Liver (tissue), 9 donors: ENCODE measurements around the gene ARHGEF19. TPM values are rescaled to one million over a fixed set of nuclear protein-coding genes. Genes with fewer than 3 reads are reported as not detected.

Experiments
- DNase-seq: peaks from one replicate; pipeline ENCODE4 v3.0.0-alpha.2; 2017; ENCODE audit warnings: low spot score
- H3K27ac ChIP-seq, 2 donors: one replicate each; pipeline ENCODE4 v1.7.0; 2013; ENCODE audit warnings: inconsistent platforms in 2 of 2, low read length in 2 of 2, control low read depth in 1 of 2, low read depth in 1 of 2, mild to moderate bottlenecking in 1 of 2
- H3K27me3 ChIP-seq, 4 donors: one replicate each; pipeline versions ENCODE4 v1.6.1 to v1.7.0; 2013; ENCODE audit warnings: low read length in 3 of 4, inconsistent platforms in 1 of 4, mild to moderate bottlenecking in 1 of 4, moderate library complexity in 1 of 4; ENCODE audit not compliant: control insufficient read depth in 4 of 4, insufficient read depth in 4 of 4
- H3K36me3 ChIP-seq, 4 donors: one replicate each; pipeline versions ENCODE4 v1.6.1 to v1.7.0; 2013; ENCODE audit warnings: low read length in 3 of 4, mild to moderate bottlenecking in 3 of 4, low read depth in 1 of 4, moderate library complexity in 1 of 4; ENCODE audit not compliant: control insufficient read depth in 4 of 4, insufficient read depth in 3 of 4
- H3K4me1 ChIP-seq, 4 donors: one replicate each; pipeline versions ENCODE4 v1.6.1 to v1.7.0; 2013; ENCODE audit warnings: low read length in 3 of 4, mild to moderate bottlenecking in 3 of 4, moderate library complexity in 1 of 4; ENCODE audit not compliant: control insufficient read depth in 4 of 4, insufficient read depth in 4 of 4
- H3K4me3 ChIP-seq, 3 donors: one replicate each; pipeline versions ENCODE4 v1.6.1 to v1.7.0; 2013; ENCODE audit warnings: low read length in 3 of 3, control low read depth in 1 of 3, low read depth in 1 of 3, mild to moderate bottlenecking in 1 of 3
- H3K9ac ChIP-seq, 2 donors: one replicate each; pipeline ENCODE4 v1.7.0; 2013; ENCODE audit warnings: low read length in 2 of 2, mild to moderate bottlenecking in 2 of 2, moderate library complexity in 2 of 2, control low read depth in 1 of 2, low read depth in 1 of 2
- H3K9me3 ChIP-seq, 4 donors: one replicate each; pipeline versions ENCODE4 v1.6.1 to v1.7.0; 2013; ENCODE audit warnings: low read length in 3 of 4; ENCODE audit not compliant: control insufficient read depth in 4 of 4
- FOXA1 ChIP-seq: IDR thresholded peaks from 2 replicates; pipeline ENCODE4 v1.6.1; 2016; ENCODE audit warnings: antibody characterized with exemption
- FOXA2 ChIP-seq: IDR thresholded peaks from 2 replicates; pipeline ENCODE4 v1.6.1; 2016; ENCODE audit warnings: antibody characterized with exemption
- GABPA ChIP-seq, 2 donors: IDR thresholded peaks in 1 of 2; conservative IDR thresholded peaks in 1 of 2; 2 replicates each; pipeline ENCODE4 v1.6.1; 2016; ENCODE audit warnings: antibody characterized with exemption in 2 of 2, mild to moderate bottlenecking in 1 of 2, moderate library complexity in 1 of 2
- HNF4A ChIP-seq, 2 donors: conservative IDR thresholded peaks; 2 replicates each; pipeline ENCODE4 v1.6.1; 2016; ENCODE audit warnings: antibody characterized with exemption in 2 of 2, mild to moderate bottlenecking in 2 of 2
- HNF4G ChIP-seq: IDR thresholded peaks from 2 replicates; pipeline ENCODE4 v1.6.1; 2016; ENCODE audit warnings: antibody characterized with exemption
- JUND ChIP-seq, 2 donors: IDR thresholded peaks; 2 replicates each; pipeline ENCODE4 v1.6.1; 2016; ENCODE audit warnings: antibody characterized with exemption in 2 of 2
- MAX ChIP-seq: IDR thresholded peaks from 2 replicates; pipeline ENCODE4 v1.6.1; 2016; ENCODE audit warnings: antibody characterized with exemption
- NR2F2 ChIP-seq: IDR thresholded peaks from 2 replicates; pipeline ENCODE4 v1.6.1; 2016; ENCODE audit warnings: antibody characterized with exemption
- RAD21 ChIP-seq, 2 donors: IDR thresholded peaks; 2 replicates each; pipeline ENCODE4 v1.6.1; 2016; ENCODE audit warnings: antibody characterized with exemption in 2 of 2, mild to moderate bottlenecking in 2 of 2
- REST ChIP-seq: IDR thresholded peaks from 2 replicates; pipeline ENCODE4 v1.6.1; 2016; ENCODE audit warnings: antibody characterized with exemption, mild to moderate bottlenecking
- RXRA ChIP-seq, 2 donors: IDR thresholded peaks; 2 replicates each; pipeline ENCODE4 v1.6.1; 2017 to 2018; ENCODE audit warnings: antibody characterized with exemption in 2 of 2, mild to moderate bottlenecking in 1 of 2
- SP1 ChIP-seq: IDR thresholded peaks from 2 replicates; pipeline ENCODE4 v1.6.1; 2018; ENCODE audit warnings: antibody characterized with exemption, mild to moderate bottlenecking
- TAF1 ChIP-seq: conservative IDR thresholded peaks from 2 replicates; pipeline ENCODE4 v1.6.1; 2016; ENCODE audit warnings: antibody characterized with exemption, mild to moderate bottlenecking
- YY1 ChIP-seq: IDR thresholded peaks from 2 replicates; pipeline ENCODE4 v1.6.1; 2016; ENCODE audit warnings: antibody characterized with exemption, mild to moderate bottlenecking
- WGBS: extraction: QIAGEN DNeasy Blood & Tissue Kit; methylation state at CpG from one replicate; pipeline ENCODE4 v1.1.7; 2013; 5-methylcytosine and 5-hydroxymethylcytosine counted together
- polyA plus RNA-seq, 2 donors: library from polyadenylated mRNA; stranded (reverse) in 1 of 2; unstranded in 1 of 2; fragments of 200-250 nt in 1 of 2; fragments of >200 nt in 1 of 2; fragmentation: Nextera tagmentation in 1 of 2; extraction: Ambion mirVana in 1 of 2; gene quantifications; one replicate each; pipeline versions ENCODE4 v1.2.1 to v1.2.3, GENCODE V29; 2013 to 2015
- total RNA-seq, 2 donors: library from RNA; depleted of rRNA; stranded (reverse); fragments of >200 nt; gene quantifications; one replicate each; pipeline ENCODE4 v1.2.3, GENCODE V29; 2014
- TF ChIP-seq, protein P1 (sequence below): IDR thresholded peaks from 2 replicates; pipeline ENCODE4 v1.6.1; 2016; ENCODE audit warnings: antibody characterized with exemption
- TF ChIP-seq, protein P2 (sequence below): fragments of 150-350 bp; IDR thresholded peaks from 2 replicates; pipeline ENCODE4 v1.5.1; 2017; ENCODE audit warnings: improper control_type of control experiment, low read depth, low read length; ENCODE audit not compliant: missing input control
- TF ChIP-seq, protein P3 (sequence below): IDR thresholded peaks from 2 replicates; pipeline ENCODE4 v1.6.1; 2016; ENCODE audit warnings: antibody characterized with exemption
- donor health status: healthy.
- donor health status: healthy.
- donor health status: healthy.
- donor health status: healthy.
- donor health status: healthy.

Gene ARHGEF19
- total and polyA plus RNA-seq, 4 donors, result 0.79 to 3.2 (median 2.5) TPM

- Histone ChIP-seq H3K4me3 (no peak overlapping the region), H3K9me3 (no peaks in the 10 kb centered on the region), H3K27me3 (no peaks in the 10 kb centered on the region), H3K4me1 (peaks cover 0 to 14% (median 12%) of the 10 kb centered on the region in 4 donors), H3K27ac (no peak overlapping the region), H3K36me3 (peaks cover 0 to 7% (median 3%) of the 10 kb centered on the region in 4 donors), H3K9ac (no peak overlapping the region)
- no peak for DNase-seq
- WGBS, result 96% methylated on average over 9 of the region's 9 CpGs
- TF ChIP-seq GABPA (IDR thresholded peaks at IDR 0.05 in 1 of 2, conservative IDR thresholded peaks at IDR 0.05 in 1 of 2) (no peak), YY1 (no peak), REST (no peak), TAF1 (no peak), FOXA1 (no peak), RAD21 (IDR thresholded peaks at IDR 0.05) (no peak), RXRA (IDR thresholded peaks at IDR 0.05) (no peak), FOXA2 (no peak), SP1 (no peak), HNF4G (no peak), JUND (IDR thresholded peaks at IDR 0.05) (no peak), HNF4A (conservative IDR thresholded peaks at IDR 0.05) (no peak), MAX (no peak)
- TF ChIP-seq, protein P1, sequence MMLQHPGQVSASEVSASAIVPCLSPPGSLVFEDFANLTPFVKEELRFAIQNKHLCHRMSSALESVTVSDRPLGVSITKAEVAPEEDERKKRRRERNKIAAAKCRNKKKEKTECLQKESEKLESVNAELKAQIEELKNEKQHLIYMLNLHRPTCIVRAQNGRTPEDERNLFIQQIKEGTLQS, result no peak
- TF ChIP-seq, protein P2, sequence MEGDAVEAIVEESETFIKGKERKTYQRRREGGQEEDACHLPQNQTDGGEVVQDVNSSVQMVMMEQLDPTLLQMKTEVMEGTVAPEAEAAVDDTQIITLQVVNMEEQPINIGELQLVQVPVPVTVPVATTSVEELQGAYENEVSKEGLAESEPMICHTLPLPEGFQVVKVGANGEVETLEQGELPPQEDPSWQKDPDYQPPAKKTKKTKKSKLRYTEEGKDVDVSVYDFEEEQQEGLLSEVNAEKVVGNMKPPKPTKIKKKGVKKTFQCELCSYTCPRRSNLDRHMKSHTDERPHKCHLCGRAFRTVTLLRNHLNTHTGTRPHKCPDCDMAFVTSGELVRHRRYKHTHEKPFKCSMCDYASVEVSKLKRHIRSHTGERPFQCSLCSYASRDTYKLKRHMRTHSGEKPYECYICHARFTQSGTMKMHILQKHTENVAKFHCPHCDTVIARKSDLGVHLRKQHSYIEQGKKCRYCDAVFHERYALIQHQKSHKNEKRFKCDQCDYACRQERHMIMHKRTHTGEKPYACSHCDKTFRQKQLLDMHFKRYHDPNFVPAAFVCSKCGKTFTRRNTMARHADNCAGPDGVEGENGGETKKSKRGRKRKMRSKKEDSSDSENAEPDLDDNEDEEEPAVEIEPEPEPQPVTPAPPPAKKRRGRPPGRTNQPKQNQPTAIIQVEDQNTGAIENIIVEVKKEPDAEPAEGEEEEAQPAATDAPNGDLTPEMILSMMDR, result no peak
Observed at GRCh38 chr1:16258591-16259135, 46.2 kb upstream of the ARHGEF19 start.

- WGBS, result 96% methylated on average over 3 of the region's 3 CpGs
- TF ChIP-seq RAD21 (IDR thresholded peaks at IDR 0.05) (no peak), NR2F2 (no peak), REST (no peak), HNF4A (conservative IDR thresholded peaks at IDR 0.05) (no peak), RXRA (IDR thresholded peaks at IDR 0.05) (no peak)
- TF ChIP-seq, protein P2, result no peak
- TF ChIP-seq, protein P3, sequence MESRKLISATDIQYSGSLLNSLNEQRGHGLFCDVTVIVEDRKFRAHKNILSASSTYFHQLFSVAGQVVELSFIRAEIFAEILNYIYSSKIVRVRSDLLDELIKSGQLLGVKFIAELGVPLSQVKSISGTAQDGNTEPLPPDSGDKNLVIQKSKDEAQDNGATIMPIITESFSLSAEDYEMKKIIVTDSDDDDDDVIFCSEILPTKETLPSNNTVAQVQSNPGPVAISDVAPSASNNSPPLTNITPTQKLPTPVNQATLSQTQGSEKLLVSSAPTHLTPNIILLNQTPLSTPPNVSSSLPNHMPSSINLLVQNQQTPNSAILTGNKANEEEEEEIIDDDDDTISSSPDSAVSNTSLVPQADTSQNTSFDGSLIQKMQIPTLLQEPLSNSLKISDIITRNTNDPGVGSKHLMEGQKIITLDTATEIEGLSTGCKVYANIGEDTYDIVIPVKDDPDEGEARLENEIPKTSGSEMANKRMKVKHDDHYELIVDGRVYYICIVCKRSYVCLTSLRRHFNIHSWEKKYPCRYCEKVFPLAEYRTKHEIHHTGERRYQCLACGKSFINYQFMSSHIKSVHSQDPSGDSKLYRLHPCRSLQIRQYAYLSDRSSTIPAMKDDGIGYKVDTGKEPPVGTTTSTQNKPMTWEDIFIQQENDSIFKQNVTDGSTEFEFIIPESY, result no peak
Observed at GRCh38 chr1:16257968-16258367, 45.5 kb upstream of the ARHGEF19 start.

More at GRCh38 chr1:16257968-16258367, 45.5 kb upstream of the ARHGEF19 start:
- Histone ChIP-seq H3K27me3 (no peaks in the 10 kb centered on the region), H3K36me3 (peaks cover 0 to 7% (median 3%) of the 10 kb centered on the region in 4 donors), H3K4me1 (peaks cover 0 to 17% (median 12%) of the 10 kb centered on the region in 4 donors), H3K9ac (no peak overlapping the region), H3K9me3 (no peaks in the 10 kb centered on the region), H3K4me3 (no peak overlapping the region), H3K27ac (no peak overlapping the region)
- DNase-seq, result no peak
